Fibroblast of peridontal ligament (primary cell): ENCODE measurements around the gene CHDH.

Experiments used
- DNase-seq: peaks from one replicate; pipeline ENCODE4 v3.0.0-alpha.2; 2010; ENCODE audit errors: extremely low read depth

CHDH gene

GRCh38 chr3:53807117-53807810, 39.0 kb downstream of the CHDH start:
- no peak for DNase-seq

- DNase-seq, result peak; percentile 94
These were observed 39.8 kb downstream of the CHDH start for GRCh38 chr3:53806182-53807116.

GRCh38 chr3:53805463-53806159, 40.6 kb downstream of the CHDH start:
- DNase-seq, result no peak

- peak; percentile 77 for DNase-seq
These were observed 41.3 kb downstream of the CHDH start for GRCh38 chr3:53804697-53805462.

GRCh38 chr3:53803816-53804695, 42.2 kb downstream of the CHDH start:
- DNase-seq, result peak; percentile 34

- no peak for DNase-seq
These were observed 42.9 kb downstream of the CHDH start for GRCh38 chr3:53803124-53803815.

- no peak for DNase-seq
These were observed 43.9 kb downstream of the CHDH start for GRCh38 chr3:53802256-53802880.

- DNase-seq, result no peak
These were observed 44.9 kb downstream of the CHDH start for GRCh38 chr3:53801319-53801718.

GRCh38 chr3:53800041-53800906, 45.9 kb downstream of the CHDH start:
- no peak for DNase-seq

- no peak for DNase-seq
These were observed 46.8 kb downstream of the CHDH start for GRCh38 chr3:53799338-53799865.

- DNase-seq, result no peak
These were observed 48.1 kb downstream of the CHDH start for GRCh38 chr3:53798144-53798543.

- no peak for DNase-seq
These were observed 50.2 kb downstream of the CHDH start for GRCh38 chr3:53795789-53796560.

GRCh38 chr3:53795176-53795575, 51.0 kb downstream of the CHDH start:
- no peak for DNase-seq

- peak; percentile 60 for DNase-seq
These were observed 51.6 kb downstream of the CHDH start for GRCh38 chr3:53794597-53794996.

- DNase-seq, result no peak
These were observed 53.4 kb downstream of the CHDH start for GRCh38 chr3:53792866-53793265.

- no peak for DNase-seq
These were observed 54.9 kb downstream of the CHDH start for GRCh38 chr3:53791317-53791716.

- no peak for DNase-seq
These were observed 55.7 kb downstream of the CHDH start for GRCh38 chr3:53790470-53790869.
